ENCODE results near the gene P2RY6. TPM values are rescaled to one million over a fixed set of nuclear protein-coding genes. Genes with fewer than 3 reads are reported as not detected.

P2RY6 gene
- total RNA-seq, 1 experiment from 2014 or later, result 0.15 TPM

DNA sequence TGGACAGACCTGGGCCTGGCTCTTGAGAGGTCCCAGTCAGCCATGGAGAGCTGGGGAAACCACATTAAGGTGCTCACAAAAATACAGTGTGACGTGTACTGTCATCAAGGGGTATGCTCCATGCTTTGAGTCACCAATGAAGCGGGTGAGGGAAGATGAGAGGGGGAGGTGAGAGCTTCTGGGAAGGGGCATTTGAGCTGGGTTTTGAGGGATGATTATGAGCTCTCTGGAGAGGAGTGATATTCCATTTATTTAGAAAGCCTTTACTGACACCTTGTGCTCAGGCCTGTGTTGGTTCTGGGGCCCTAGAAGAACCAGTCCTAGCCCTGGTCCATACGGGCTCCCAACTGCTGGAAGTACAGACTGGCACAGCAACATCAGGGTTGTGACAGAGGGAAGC lies 25.6 kb downstream of the P2RY6 start:
- ChIA-PET CTCF (interaction anchor here (0.6 to 2.7 kb wide), 8 partner anchors 8 to 504 kb away, joined by 3 to 16 read pairs (median 4); partner anchors contain the start of gene STARD10), POLR2A (interaction anchor here (1.0 kb wide), 1 partner anchor 9 kb away, joined by 4 read pairs; no protein-coding TSS in a partner anchor), RAD21 (ENCODE audit: low non-redundant PET in 1 of 2, low total read pairs in 2 of 2, uncharacterized antibody in 2 of 2, unreplicated experiment in 2 of 2) (no interaction called here)
- no peaks in the 10 kb centered on the region for H4K20me1 ChIP-seq (ENCODE audit: insufficient read depth)
- no peaks in the 10 kb centered on the region for H3K9me2 ChIP-seq (ENCODE audit: insufficient read depth)
- H3K9ac ChIP-seq (ENCODE audit: low read length), result no peak overlapping the region
- ATAC-seq (no peak), DNase-seq (ENCODE audit: low read depth, low spot score) (no peak)
- no peaks in the 10 kb centered on the region for H3K36me3 ChIP-seq (ENCODE audit: control insufficient read depth in 1 of 2, insufficient read depth in 2 of 2, low read length in 2 of 2)
- H3K79me2 ChIP-seq (ENCODE audit: insufficient read depth, low read length), result no peaks in the 10 kb centered on the region
- no peak overlapping the region for H3K27ac ChIP-seq (ENCODE audit: low read depth, low read length)
- no peak overlapping the region for H3K4me2 ChIP-seq (ENCODE audit: low read length)
- intact Hi-C loops (cut with micrococcal nuclease), result no loop called here
- H3K4me1 ChIP-seq (ENCODE audit: control insufficient read depth in 1 of 2, insufficient read depth in 2 of 2, low read length in 2 of 2), result peaks cover 0 to 7% of the 10 kb centered on the region in 2 experiments; a peak in 2 of 4 replicates
- BruUV-seq (replicated peaks), result no TSS peak
- H3K27me3 ChIP-seq (ENCODE audit: insufficient read depth, low read length), result no peaks in the 10 kb centered on the region; the same call in 1 of the 2 replicates
- no peak overlapping the region for H3K4me3 ChIP-seq (replicated peaks in 1 of 2; ENCODE audit: low read depth in 1 of 2, low read length in 2 of 2)
- no peak for TF ChIP-seq ZBTB33 (IDR thresholded peaks at IDR 0.05; ENCODE audit: extremely low read depth, insufficient replicate concordance, low read length)
- no peak for TF ChIP-seq ATF3 (IDR thresholded peaks at IDR 0.05)
- TF ChIP-seq, protein P1, sequence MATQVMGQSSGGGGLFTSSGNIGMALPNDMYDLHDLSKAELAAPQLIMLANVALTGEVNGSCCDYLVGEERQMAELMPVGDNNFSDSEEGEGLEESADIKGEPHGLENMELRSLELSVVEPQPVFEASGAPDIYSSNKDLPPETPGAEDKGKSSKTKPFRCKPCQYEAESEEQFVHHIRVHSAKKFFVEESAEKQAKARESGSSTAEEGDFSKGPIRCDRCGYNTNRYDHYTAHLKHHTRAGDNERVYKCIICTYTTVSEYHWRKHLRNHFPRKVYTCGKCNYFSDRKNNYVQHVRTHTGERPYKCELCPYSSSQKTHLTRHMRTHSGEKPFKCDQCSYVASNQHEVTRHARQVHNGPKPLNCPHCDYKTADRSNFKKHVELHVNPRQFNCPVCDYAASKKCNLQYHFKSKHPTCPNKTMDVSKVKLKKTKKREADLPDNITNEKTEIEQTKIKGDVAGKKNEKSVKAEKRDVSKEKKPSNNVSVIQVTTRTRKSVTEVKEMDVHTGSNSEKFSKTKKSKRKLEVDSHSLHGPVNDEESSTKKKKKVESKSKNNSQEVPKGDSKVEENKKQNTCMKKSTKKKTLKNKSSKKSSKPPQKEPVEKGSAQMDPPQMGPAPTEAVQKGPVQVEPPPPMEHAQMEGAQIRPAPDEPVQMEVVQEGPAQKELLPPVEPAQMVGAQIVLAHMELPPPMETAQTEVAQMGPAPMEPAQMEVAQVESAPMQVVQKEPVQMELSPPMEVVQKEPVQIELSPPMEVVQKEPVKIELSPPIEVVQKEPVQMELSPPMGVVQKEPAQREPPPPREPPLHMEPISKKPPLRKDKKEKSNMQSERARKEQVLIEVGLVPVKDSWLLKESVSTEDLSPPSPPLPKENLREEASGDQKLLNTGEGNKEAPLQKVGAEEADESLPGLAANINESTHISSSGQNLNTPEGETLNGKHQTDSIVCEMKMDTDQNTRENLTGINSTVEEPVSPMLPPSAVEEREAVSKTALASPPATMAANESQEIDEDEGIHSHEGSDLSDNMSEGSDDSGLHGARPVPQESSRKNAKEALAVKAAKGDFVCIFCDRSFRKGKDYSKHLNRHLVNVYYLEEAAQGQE (IDR thresholded peaks at IDR 0.05; ENCODE audit: low read depth), result no peak
- TF ChIP-seq SIN3A (IDR thresholded peaks at IDR 0.05; ENCODE audit: low read depth), result no peak
- TF ChIP-seq ZFX (IDR thresholded peaks at IDR 0.05), result no peak
- TF ChIP-seq TCF7L2 (IDR thresholded peaks at IDR 0.05; ENCODE audit: borderline replicate concordance, extremely low read depth, insufficient read depth, insufficient read length), result no peak
- TF ChIP-seq, protein P2, sequence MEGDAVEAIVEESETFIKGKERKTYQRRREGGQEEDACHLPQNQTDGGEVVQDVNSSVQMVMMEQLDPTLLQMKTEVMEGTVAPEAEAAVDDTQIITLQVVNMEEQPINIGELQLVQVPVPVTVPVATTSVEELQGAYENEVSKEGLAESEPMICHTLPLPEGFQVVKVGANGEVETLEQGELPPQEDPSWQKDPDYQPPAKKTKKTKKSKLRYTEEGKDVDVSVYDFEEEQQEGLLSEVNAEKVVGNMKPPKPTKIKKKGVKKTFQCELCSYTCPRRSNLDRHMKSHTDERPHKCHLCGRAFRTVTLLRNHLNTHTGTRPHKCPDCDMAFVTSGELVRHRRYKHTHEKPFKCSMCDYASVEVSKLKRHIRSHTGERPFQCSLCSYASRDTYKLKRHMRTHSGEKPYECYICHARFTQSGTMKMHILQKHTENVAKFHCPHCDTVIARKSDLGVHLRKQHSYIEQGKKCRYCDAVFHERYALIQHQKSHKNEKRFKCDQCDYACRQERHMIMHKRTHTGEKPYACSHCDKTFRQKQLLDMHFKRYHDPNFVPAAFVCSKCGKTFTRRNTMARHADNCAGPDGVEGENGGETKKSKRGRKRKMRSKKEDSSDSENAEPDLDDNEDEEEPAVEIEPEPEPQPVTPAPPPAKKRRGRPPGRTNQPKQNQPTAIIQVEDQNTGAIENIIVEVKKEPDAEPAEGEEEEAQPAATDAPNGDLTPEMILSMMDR (IDR thresholded peaks at IDR 0.05 in 2 of 3, conservative IDR thresholded peaks at IDR 0.05 in 1 of 3; ENCODE audit: borderline replicate concordance in 1 of 3, insufficient read depth in 1 of 3, low read depth in 2 of 3, low read length in 2 of 3), result no peak
- TF ChIP-seq EGR1 (IDR thresholded peaks at IDR 0.05; ENCODE audit: low read depth), result no peak
- no peak for TF ChIP-seq SRF (IDR thresholded peaks at IDR 0.05; ENCODE audit: low read depth)
- TF ChIP-seq CEBPB (IDR thresholded peaks at IDR 0.05; ENCODE audit: low read depth), result no peak
- no peak for TF ChIP-seq EZH2 (IDR thresholded peaks at IDR 0.05)
- no peak for TF ChIP-seq YY1 (IDR thresholded peaks at IDR 0.05; ENCODE audit: extremely low read depth, insufficient replicate concordance, low read depth, low read length)
- TF ChIP-seq, protein P3, sequence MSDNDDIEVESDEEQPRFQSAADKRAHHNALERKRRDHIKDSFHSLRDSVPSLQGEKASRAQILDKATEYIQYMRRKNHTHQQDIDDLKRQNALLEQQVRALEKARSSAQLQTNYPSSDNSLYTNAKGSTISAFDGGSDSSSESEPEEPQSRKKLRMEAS (IDR thresholded peaks at IDR 0.05), result no peak
- TF ChIP-seq EZH2phosphoT487 (IDR thresholded peaks at IDR 0.05; ENCODE audit: borderline replicate concordance), result no peak
- TF ChIP-seq POLR2AphosphoS5 (IDR thresholded peaks at IDR 0.05; ENCODE audit: low read depth, low read length), result no peak
- TF ChIP-seq ELF1 (IDR thresholded peaks at IDR 0.05; ENCODE audit: borderline replicate concordance, low read depth), result no peak
- TF ChIP-seq JUND (IDR thresholded peaks at IDR 0.05), result no peak
- H2AFZ ChIP-seq (ENCODE audit: low read depth, low read length, poor library complexity, severe bottlenecking), result no peak overlapping the region
- no peaks in the 10 kb centered on the region for H3K9me3 ChIP-seq (ENCODE audit: control insufficient read depth in 1 of 2, insufficient read depth in 1 of 2, low read depth in 1 of 2, low read length in 2 of 2)

All from HCT116 (cell line).